ENCODE results near the gene CNBP. TPM values are rescaled to one million over a fixed set of nuclear protein-coding genes. Genes with fewer than 3 reads are reported as not detected.
A peak's percentile ranks its signal among the peaks of the same experiment; 100 is the strongest.

CNBP gene
- total and polyA plus RNA-seq, 12 donors: 296 to 804 (median 454) TPM

DNA sequence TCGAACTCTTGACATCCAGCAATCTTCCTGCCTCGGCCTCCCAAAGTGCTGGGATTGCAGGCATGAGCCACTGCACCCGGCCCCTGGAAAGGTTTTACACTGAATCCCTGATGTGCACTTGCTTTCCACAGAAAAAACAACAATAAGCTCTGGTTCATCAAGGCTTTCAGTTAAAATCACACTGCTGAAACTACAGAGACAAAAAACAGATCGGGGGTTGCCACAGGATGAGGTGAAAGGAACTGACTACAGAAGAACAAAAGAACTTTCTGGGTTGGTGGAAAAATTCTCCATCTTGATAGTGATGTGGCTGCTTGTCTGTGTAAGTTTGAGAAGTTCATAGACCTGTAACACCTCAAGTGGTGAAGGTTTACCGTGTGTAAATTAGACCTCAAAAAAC is 65.0 kb downstream of the CNBP start:
- Histone ChIP-seq H3K9me3 (replicated peaks in 1 of 3) (no peaks in the 10 kb centered on the region), H3K27me3 (no peaks in the 10 kb centered on the region), H3K36me3 (replicated peaks in 1 of 2) (peaks cover 0 to 4% of the 10 kb centered on the region in 2 donors), H3K4me1 (replicated peaks in 1 of 2) (peaks cover 32 to 47% of the 10 kb centered on the region in 2 donors), H3K27ac (peak overlapping the region in 2 of 5 donors; percentile 91 to 99), H3K4me3 (no peak overlapping the region)
- TF ChIP-seq POLR2A (IDR thresholded peaks at IDR 0.05) (no peak), CTCF (IDR thresholded peaks at IDR 0.05) (no peak)
- no peak for DNase-seq
- 64 to 83% (median 76%) methylated on average over 5 of the region's 5 CpGs for WGBS, 4 donors
- intact Hi-C loops (cut with DNase I): no loop called here

Small RNA genes within 50 kb of the gene (small RNA-seq; reads per million reads assigned to genes)
- gene RPS27P12: 0 reads per million in 2 donors

Other genes starting within 250 kb of the CNBP start
- 1 to 10 TPM in 2 of 9 donors, under 1 TPM in 6, not detected in 1; 0.14 to 1.9 (median 0.56) TPM for gene CFAP92, start 189.8 kb downstream of the CNBP start, total RNA-seq
- gene CFAP92, start 189.8 kb downstream of the CNBP start, polyA plus RNA-seq: under 1 TPM; 0.27 to 0.48 (median 0.48) TPM
- 1 to 10 TPM in 7 of 9 donors, under 1 TPM in 2; 0.60 to 4.7 (median 1.8) TPM for gene EFCC1, start 182.6 kb downstream of the CNBP start, total RNA-seq
- 1 to 10 TPM in 2 of 3 donors, under 1 TPM in 1; 0.46 to 6.0 (median 1.9) TPM for gene EFCC1, start 182.6 kb downstream of the CNBP start, polyA plus RNA-seq
- gene GP9, start 123.1 kb downstream of the CNBP start, total RNA-seq: 1 to 10 TPM in 1 of 9 donors, not detected in 8; 1.6 TPM
- under 1 TPM in 1 of 3 donors, not detected in 2; 0.13 TPM for gene GP9, start 123.1 kb downstream of the CNBP start, polyA plus RNA-seq
- 10 to 100 TPM in 8 of 9 donors, 1 to 10 TPM in 1; 3.8 to 37.2 (median 32.0) TPM for gene RAB43, start 62.1 kb downstream of the CNBP start, total RNA-seq
- gene RAB43, start 62.1 kb downstream of the CNBP start, polyA plus RNA-seq: 10 to 100 TPM in 1 of 3 donors, 1 to 10 TPM in 1, under 1 TPM in 1; 0.33 to 13.0 (median 7.9) TPM
- 10 to 100 TPM in 8 of 9 donors, 1 to 10 TPM in 1; 4.1 to 40.0 (median 27.0) TPM for gene ISY1, start 22.8 kb downstream of the CNBP start, total RNA-seq
- 10 to 100 TPM; 15.0 to 39.7 (median 17.7) TPM for gene ISY1, start 22.8 kb downstream of the CNBP start, polyA plus RNA-seq
- 100 to 1,000 TPM; 105 to 318 (median 166) TPM for gene COPG1, start 65.7 kb upstream of the CNBP start, total RNA-seq
- 100 to 1,000 TPM in 2 of 3 donors, 10 to 100 TPM in 1; 84.9 to 182 (median 160) TPM for gene COPG1, start 65.7 kb upstream of the CNBP start, polyA plus RNA-seq
- 10 to 100 TPM; 17.3 to 39.7 (median 25.4) TPM for gene HMCES, start 95.0 kb upstream of the CNBP start, total RNA-seq
- 10 to 100 TPM; 16.0 to 29.4 (median 19.9) TPM for gene HMCES, start 95.0 kb upstream of the CNBP start, polyA plus RNA-seq
- gene EFCAB12, start 244.7 kb upstream of the CNBP start, total RNA-seq: 1 to 10 TPM in 2 of 9 donors, under 1 TPM in 6, not detected in 1; 0.17 to 1.3 (median 0.39) TPM
- 1 to 10 TPM in 2 of 3 donors, under 1 TPM in 1; 0.37 to 3.9 (median 2.8) TPM for gene EFCAB12, start 244.7 kb upstream of the CNBP start, polyA plus RNA-seq